NCI-H1092 (cell line): ENCODE data around the gene CATSPERE.
"Not testable (repeated sequence)": the region's sequence is repeated elsewhere in the genome, so short reads cannot be mapped to it uniquely, and the experiment has no call there.

Experiments used
- DNase-seq: peaks from one replicate; lab custom pipeline; 2025; lab: John Stamatoyannopoulos, UW

CATSPERE gene

GRCh38 chr1:244552336-244552735 lies 91.3 kb downstream of the CATSPERE start:
- DNase-seq = no peak

GRCh38 chr1:244556263-244556662 lies 95.2 kb downstream of the CATSPERE start:
- DNase-seq = no peak

- no peak for DNase-seq
Measured at GRCh38 chr1:244557565-244557964, 96.5 kb downstream of the CATSPERE start.

GRCh38 chr1:244559561-244559960 lies 98.5 kb downstream of the CATSPERE start:
- DNase-seq = no peak

GRCh38 chr1:244562877-244563276 lies 101.8 kb downstream of the CATSPERE start:
- not testable (repeated sequence) for DNase-seq

GRCh38 chr1:244573768-244574167 lies 112.7 kb downstream of the CATSPERE start:
- DNase-seq = no peak

- DNase-seq = no peak
Measured at GRCh38 chr1:244576259-244576892, 115.3 kb downstream of the CATSPERE start.

GRCh38 chr1:244578205-244578604 lies 117.1 kb downstream of the CATSPERE start:
- DNase-seq = not testable (repeated sequence)

- DNase-seq = no peak
Measured at GRCh38 chr1:244583358-244583982, 122.4 kb downstream of the CATSPERE start.

- DNase-seq = no peak
Measured at GRCh38 chr1:244585867-244586266, 124.8 kb downstream of the CATSPERE start.

- no peak for DNase-seq
Measured at GRCh38 chr1:244590670-244591069, 129.6 kb downstream of the CATSPERE start.

- DNase-seq = no peak
Measured at GRCh38 chr1:244598611-244599010, 137.5 kb downstream of the CATSPERE start.

GRCh38 chr1:244599937-244600350 lies 138.9 kb downstream of the CATSPERE start:
- DNase-seq = no peak

- DNase-seq = no peak
Measured at GRCh38 chr1:244601336-244601735, 140.3 kb downstream of the CATSPERE start.

- DNase-seq = peak; percentile 12
Measured at GRCh38 chr1:244603498-244603897, 142.4 kb downstream of the CATSPERE start.

GRCh38 chr1:244605835-244606370 lies 144.8 kb downstream of the CATSPERE start:
- DNase-seq = no peak

GRCh38 chr1:244614113-244614836 lies 153.2 kb downstream of the CATSPERE start:
- DNase-seq = peak; percentile 67

GRCh38 chr1:244614879-244615278 lies 153.8 kb downstream of the CATSPERE start:
- DNase-seq = no peak

- no peak for DNase-seq
Measured at GRCh38 chr1:244615301-244615700, 154.2 kb downstream of the CATSPERE start.

- no peak for DNase-seq
Measured at GRCh38 chr1:244626709-244627108, 165.6 kb downstream of the CATSPERE start.

GRCh38 chr1:244628789-244629188 lies 167.7 kb downstream of the CATSPERE start:
- no peak for DNase-seq

- DNase-seq = no peak
Measured at GRCh38 chr1:244633140-244633539, 172.1 kb downstream of the CATSPERE start.

- no peak for DNase-seq
Measured at GRCh38 chr1:244634546-244634945, 173.5 kb downstream of the CATSPERE start.
